Neural progenitor cell (in vitro differentiated cells): ENCODE measurements around the gene SNRNP200. TPM values are rescaled to one million over a fixed set of nuclear protein-coding genes. Genes with fewer than 3 reads are reported as not detected.

ENCODE experiments used
- DNase-seq: peaks from one replicate; pipeline ENCODE4 v3.0.0-alpha.2; 2016; ENCODE audit warnings: low spot score
- H2AFZ ChIP-seq: fragments of 200-600 bp; sonication (generic); replicated peaks from 2 replicates; pipeline ENCODE4 v1.6.1; 2016; ENCODE audit warnings: antibody characterized with exemption
- H3F3A ChIP-seq: fragments of 200-600 bp; sonication (generic); 2 replicates; pipeline ENCODE4 v1.6.1; 2016; ENCODE audit warnings: antibody characterized with exemption, low read depth
- H3K27ac ChIP-seq: fragments of 200-600 bp; sonication (generic); 2 replicates; pipeline ENCODE4 v1.5.1; 2016; ENCODE audit warnings: mild to moderate bottlenecking
- H3K27me3 ChIP-seq: fragments of 200-600 bp; sonication (generic); 2 replicates; pipeline ENCODE4 v1.6.1; 2016; ENCODE audit warnings: mild to moderate bottlenecking, moderate library complexity
- H3K36me3 ChIP-seq: fragments of 200-600 bp; sonication (generic); 2 replicates; pipeline ENCODE4 v1.5.1; 2016
- H3K4me1 ChIP-seq: fragments of 200-600 bp; sonication (generic); 2 replicates; pipeline ENCODE4 v1.6.1; 2016; ENCODE audit warnings: mixed run types
- H3K4me2 ChIP-seq: fragments of 200-600 bp; sonication (generic); 2 replicates; pipeline ENCODE4 v1.6.1; 2016
- H3K4me3 ChIP-seq: fragments of 200-600 bp; sonication (generic); 2 replicates; pipeline ENCODE4 v1.5.1; 2016
- H3K79me2 ChIP-seq: fragments of 200-600 bp; sonication (generic); 2 replicates; pipeline ENCODE4 v1.6.1; 2016; ENCODE audit warnings: low read depth
- H3K9ac ChIP-seq: fragments of 200-600 bp; sonication (generic); 2 replicates; pipeline ENCODE4 v1.6.1; 2016
- H3K9me3 ChIP-seq: fragments of 200-600 bp; sonication (generic); 2 replicates; pipeline ENCODE4 v1.5.1; 2016; ENCODE audit warnings: low read depth
- H4K20me1 ChIP-seq: fragments of 200-600 bp; sonication (generic); 2 replicates; pipeline ENCODE4 v1.6.1; 2016; ENCODE audit warnings: low read depth
- H3K27ac Mint-ChIP-seq: 3 replicates; pipeline ENCODE4 v1.8.0; 2021; ENCODE audit warnings: mixed read lengths
- H3K27me3 Mint-ChIP-seq: 2 replicates; pipeline ENCODE4 v1.8.0; 2022; ENCODE audit warnings: low read depth, mild to moderate bottlenecking, inconsistent platforms, moderate library complexity, mixed read lengths; ENCODE audit not compliant: insufficient read depth
- H3K36me3 Mint-ChIP-seq: 3 replicates; pipeline ENCODE4 v1.8.0; 2021; ENCODE audit warnings: mixed read lengths
- H3K4me1 Mint-ChIP-seq: 3 replicates; pipeline ENCODE4 v1.8.0; 2021; ENCODE audit warnings: mixed read lengths
- H3K4me3 Mint-ChIP-seq: 3 replicates; pipeline ENCODE4 v1.8.0; 2021; ENCODE audit warnings: mild to moderate bottlenecking, moderate library complexity, mixed read lengths
- H3K9me3 Mint-ChIP-seq: 3 replicates; pipeline ENCODE4 v1.8.0; 2020; ENCODE audit warnings: mixed read lengths
- EZH2 ChIP-seq: fragments of 200-600 bp; sonication (generic); IDR thresholded peaks from 2 replicates; pipeline ENCODE4 v1.6.1; 2017; ENCODE audit warnings: antibody characterized with exemption, mild to moderate bottlenecking, moderate library complexity
- EZH2phosphoT487 ChIP-seq: fragments of 200-600 bp; sonication (generic); IDR thresholded peaks from 2 replicates; pipeline ENCODE4 v1.6.1; 2017; ENCODE audit warnings: antibody characterized with exemption
- total RNA-seq: library from RNA; depleted of rRNA; stranded (reverse); fragments of >200 nt; gene quantifications from 2 replicates; pipeline ENCODE4 v1.2.3, GENCODE V29; 2015; ENCODE audit warnings: low replicate concordance
- TF ChIP-seq, protein P1 (sequence below): fragments of 200-600 bp; sonication (generic); IDR thresholded peaks from 2 replicates; pipeline ENCODE4 v1.5.1; 2017; ENCODE audit warnings: antibody characterized with exemption, mild to moderate bottlenecking

The SNRNP200 gene
- total RNA-seq, 1 donor from 2014 or later, result 94.3 TPM

DNA sequence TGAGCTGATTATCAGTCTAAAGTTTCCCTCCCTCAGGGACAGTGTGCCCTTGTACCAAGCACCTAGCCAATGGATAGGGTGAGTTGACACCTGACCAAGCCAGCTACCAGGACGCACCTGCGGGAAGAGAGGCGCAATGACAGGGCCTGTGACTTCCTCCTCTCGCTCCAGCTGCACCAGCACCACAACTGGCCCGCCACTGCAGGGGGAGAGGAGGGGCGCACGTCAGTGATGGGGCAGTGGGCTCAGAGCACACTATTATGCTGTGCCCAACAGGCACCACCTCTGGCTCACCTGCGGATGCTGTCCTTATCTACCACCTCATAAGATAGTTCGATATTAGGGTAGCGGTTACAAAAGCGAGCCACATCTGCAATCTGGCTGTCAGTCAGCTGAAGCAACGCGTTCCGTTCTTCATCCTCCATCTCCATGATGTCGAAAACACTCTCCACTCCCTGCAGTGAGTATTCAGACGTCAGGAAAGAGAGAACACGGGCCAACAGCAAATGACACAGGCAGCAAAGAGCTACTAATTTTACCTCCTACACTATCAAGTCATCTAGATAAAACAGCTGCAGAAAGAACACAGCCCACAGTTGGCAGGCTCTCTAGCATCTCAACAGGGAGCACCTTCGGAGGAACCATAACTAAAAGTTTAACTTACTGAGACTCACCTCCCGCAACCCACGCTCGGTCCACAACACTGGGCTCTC is 28.4 kb downstream of the SNRNP200 start:
- Histone ChIP-seq H2AFZ (no peak overlapping the region), H3K36me3 (peaks cover 6% of the 10 kb centered on the region)

DNA sequence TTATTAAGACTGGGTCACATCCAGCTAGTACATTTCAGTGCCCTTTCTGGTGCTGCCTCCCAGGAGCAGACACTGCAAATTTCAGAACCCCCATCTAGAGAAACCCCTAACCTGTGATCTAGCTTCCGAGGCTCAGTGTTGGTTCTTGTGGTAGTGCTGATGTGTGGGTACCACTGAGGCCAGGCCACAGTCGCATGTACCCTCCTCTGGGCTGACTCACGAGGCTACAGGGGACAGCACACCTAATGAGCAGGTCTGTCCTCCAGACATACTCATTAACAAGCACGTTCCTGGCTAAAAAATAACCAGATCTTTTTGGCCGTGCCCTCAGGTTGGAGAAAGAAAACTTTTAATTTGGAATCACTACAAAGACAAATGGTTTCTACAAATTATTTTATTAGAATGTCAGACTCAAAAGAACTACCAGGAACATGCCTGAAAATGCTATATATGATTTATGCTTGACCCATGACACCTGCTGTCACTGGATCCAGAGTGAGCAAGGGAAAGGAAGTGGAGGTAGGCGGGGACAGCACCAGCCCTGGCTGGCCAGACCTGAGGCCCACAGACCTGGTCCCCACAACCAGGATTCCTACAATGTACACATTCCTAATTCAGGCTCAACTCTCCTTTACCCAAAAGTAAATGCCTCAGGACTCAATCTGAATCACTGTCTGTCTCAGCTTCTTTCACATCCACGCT is 30.8 kb downstream of the SNRNP200 start:
- H2AFZ ChIP-seq, result no peak overlapping the region
- TF ChIP-seq EZH2phosphoT487 (no peak), EZH2 (no peak)
- TF ChIP-seq, protein P1, sequence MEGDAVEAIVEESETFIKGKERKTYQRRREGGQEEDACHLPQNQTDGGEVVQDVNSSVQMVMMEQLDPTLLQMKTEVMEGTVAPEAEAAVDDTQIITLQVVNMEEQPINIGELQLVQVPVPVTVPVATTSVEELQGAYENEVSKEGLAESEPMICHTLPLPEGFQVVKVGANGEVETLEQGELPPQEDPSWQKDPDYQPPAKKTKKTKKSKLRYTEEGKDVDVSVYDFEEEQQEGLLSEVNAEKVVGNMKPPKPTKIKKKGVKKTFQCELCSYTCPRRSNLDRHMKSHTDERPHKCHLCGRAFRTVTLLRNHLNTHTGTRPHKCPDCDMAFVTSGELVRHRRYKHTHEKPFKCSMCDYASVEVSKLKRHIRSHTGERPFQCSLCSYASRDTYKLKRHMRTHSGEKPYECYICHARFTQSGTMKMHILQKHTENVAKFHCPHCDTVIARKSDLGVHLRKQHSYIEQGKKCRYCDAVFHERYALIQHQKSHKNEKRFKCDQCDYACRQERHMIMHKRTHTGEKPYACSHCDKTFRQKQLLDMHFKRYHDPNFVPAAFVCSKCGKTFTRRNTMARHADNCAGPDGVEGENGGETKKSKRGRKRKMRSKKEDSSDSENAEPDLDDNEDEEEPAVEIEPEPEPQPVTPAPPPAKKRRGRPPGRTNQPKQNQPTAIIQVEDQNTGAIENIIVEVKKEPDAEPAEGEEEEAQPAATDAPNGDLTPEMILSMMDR, result no peak
- no peak overlapping the region for H3K9ac ChIP-seq
- Mint-ChIP-seq H3K4me3 (no peak overlapping the region), H3K36me3 (peaks cover 22% of the 10 kb centered on the region), H3K27ac (no peak overlapping the region), H3K27me3 (peaks cover 6% of the 10 kb centered on the region), H3K9me3 (no peaks in the 10 kb centered on the region), H3K4me1 (no peaks in the 10 kb centered on the region)
- H4K20me1 ChIP-seq, result peaks cover 3% of the 10 kb centered on the region
- H3K9me3 ChIP-seq, result no peaks in the 10 kb centered on the region
- no peaks in the 10 kb centered on the region for H3K79me2 ChIP-seq
- no peak overlapping the region for H3K4me3 ChIP-seq
- H3K4me2 ChIP-seq, result no peak overlapping the region
- no peak for DNase-seq
- peaks cover 36% of the 10 kb centered on the region for H3F3A ChIP-seq
- peaks cover 6% of the 10 kb centered on the region for H3K36me3 ChIP-seq
- H3K27me3 ChIP-seq, result no peaks in the 10 kb centered on the region
- H3K4me1 ChIP-seq, result no peaks in the 10 kb centered on the region
- no peak overlapping the region for H3K27ac ChIP-seq

More for the DNA sequence above, 28.4 kb downstream of the SNRNP200 start:
- TF ChIP-seq, protein P1, result no peak
- TF ChIP-seq EZH2 (no peak), EZH2phosphoT487 (no peak)
- no peaks in the 10 kb centered on the region for H3K9me3 Mint-ChIP-seq
- Histone ChIP-seq H3K9ac (no peak overlapping the region), H3K27me3 (no peaks in the 10 kb centered on the region), H3K27ac (no peak overlapping the region), H3K9me3 (no peaks in the 10 kb centered on the region), H3K4me1 (no peaks in the 10 kb centered on the region), H3F3A (peaks cover 28% of the 10 kb centered on the region), H4K20me1 (peaks cover under 1% of the 10 kb centered on the region), H3K4me3 (no peak overlapping the region), H3K79me2 (no peaks in the 10 kb centered on the region), H3K4me2 (no peak overlapping the region)
- peaks cover 2% of the 10 kb centered on the region for H3K27me3 Mint-ChIP-seq
- no peak overlapping the region for H3K4me3 Mint-ChIP-seq
- no peak overlapping the region for H3K27ac Mint-ChIP-seq
- no peaks in the 10 kb centered on the region for H3K4me1 Mint-ChIP-seq
- no peak for DNase-seq
- H3K36me3 Mint-ChIP-seq, result peaks cover 30% of the 10 kb centered on the region

DNA sequence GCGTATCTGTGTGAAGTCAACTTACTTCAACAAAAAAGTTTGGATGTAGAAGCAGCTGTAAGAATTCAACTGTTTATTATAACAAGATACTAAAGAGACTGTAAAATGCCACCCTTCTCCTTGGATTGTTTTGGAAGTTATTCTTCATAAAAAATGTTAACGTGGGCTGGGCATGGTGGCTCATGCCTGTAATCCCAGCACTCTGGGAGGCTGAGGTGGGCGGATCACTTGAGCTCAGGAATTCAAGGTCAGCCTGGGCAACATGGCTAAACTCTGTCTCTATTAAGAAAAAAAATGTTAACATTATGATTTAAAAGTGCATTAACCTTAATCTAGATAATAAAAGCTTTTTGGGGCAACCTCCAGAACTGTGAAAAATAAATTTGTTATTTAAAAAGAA is 31.6 kb downstream of the SNRNP200 start:
- no peaks in the 10 kb centered on the region for H3K27me3 ChIP-seq
- H2AFZ ChIP-seq, result no peak overlapping the region
- H3K27ac ChIP-seq, result no peak overlapping the region
- peaks cover 3% of the 10 kb centered on the region for H4K20me1 ChIP-seq
- no peak overlapping the region for H3K4me2 ChIP-seq
- no peak overlapping the region for H3K27ac Mint-ChIP-seq
- no peak overlapping the region for H3K9ac ChIP-seq
- peaks cover 18% of the 10 kb centered on the region for H3K36me3 Mint-ChIP-seq
- peaks cover 8% of the 10 kb centered on the region for H3K27me3 Mint-ChIP-seq
- peaks cover 36% of the 10 kb centered on the region for H3F3A ChIP-seq
- peaks cover 6% of the 10 kb centered on the region for H3K36me3 ChIP-seq
- no peaks in the 10 kb centered on the region for H3K9me3 ChIP-seq
- no peak for DNase-seq
- H3K4me1 ChIP-seq, result no peaks in the 10 kb centered on the region
- TF ChIP-seq EZH2, result no peak
- no peak for TF ChIP-seq EZH2phosphoT487
- TF ChIP-seq, protein P1, result no peak
- H3K9me3 Mint-ChIP-seq, result no peaks in the 10 kb centered on the region
- no peaks in the 10 kb centered on the region for H3K4me1 Mint-ChIP-seq
- no peak overlapping the region for H3K4me3 Mint-ChIP-seq
- H3K79me2 ChIP-seq, result no peaks in the 10 kb centered on the region
- no peak overlapping the region for H3K4me3 ChIP-seq
